ENCODE results near the gene SMIM44.

Gene SMIM44

GRCh38 chr19:3506384-3507340 lies 23.4 kb upstream of the SMIM44 start:
- in situ Hi-C loops (cut with MboI; ENCODE audit: low sequenced_read_pairs, unreplicated experiment): no loop called here
- no peak for TF ChIP-seq CTCF (IDR thresholded peaks at IDR 0.05; ENCODE audit: borderline replicate concordance, control extremely low read depth, extremely low read depth, insufficient read depth, missing control alignments)
- peak; percentile 72 for DNase-seq (ENCODE audit: low spot score)

- DNase-seq (ENCODE audit: low spot score): peak; percentile 100
- TF ChIP-seq CTCF (IDR thresholded peaks at IDR 0.05; ENCODE audit: borderline replicate concordance, control extremely low read depth, extremely low read depth, insufficient read depth, missing control alignments): no peak
- in situ Hi-C loops (cut with MboI; ENCODE audit: low sequenced_read_pairs, unreplicated experiment): no loop called here
Observed at GRCh38 chr19:3505598-3506383, 22.6 kb upstream of the SMIM44 start, which contains the start of gene FZR1. Gene FZR1, plus strand, starts transcription at chr19:3506311. Its CDS starts 16,679 bp downstream, at chr19:3522990.

DNA sequence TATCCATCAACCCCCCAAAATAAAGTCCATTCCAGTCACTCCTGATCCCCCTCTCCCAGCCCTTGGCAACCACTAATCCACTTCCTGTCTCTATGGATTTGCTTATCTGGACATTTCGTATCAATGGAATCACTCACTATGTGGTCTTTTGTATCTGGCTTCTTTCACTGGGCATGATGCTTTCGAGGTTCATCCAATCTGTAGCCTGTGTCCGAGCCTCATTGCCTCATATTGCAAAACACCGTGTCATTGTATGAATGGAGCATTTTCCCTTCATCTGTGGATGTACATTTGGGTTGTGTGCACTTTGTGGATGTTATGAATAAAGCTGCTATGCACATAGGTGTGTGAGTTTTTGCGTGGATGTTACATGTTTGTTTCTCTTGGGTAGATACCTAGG lies 21.5 kb upstream of the SMIM44 start:
- no peak for DNase-seq (ENCODE audit: low spot score)
- no peak for TF ChIP-seq CTCF (IDR thresholded peaks at IDR 0.05; ENCODE audit: borderline replicate concordance, control extremely low read depth, extremely low read depth, insufficient read depth, missing control alignments)
- in situ Hi-C loops (cut with MboI; ENCODE audit: low sequenced_read_pairs, unreplicated experiment): no loop called here

DNA sequence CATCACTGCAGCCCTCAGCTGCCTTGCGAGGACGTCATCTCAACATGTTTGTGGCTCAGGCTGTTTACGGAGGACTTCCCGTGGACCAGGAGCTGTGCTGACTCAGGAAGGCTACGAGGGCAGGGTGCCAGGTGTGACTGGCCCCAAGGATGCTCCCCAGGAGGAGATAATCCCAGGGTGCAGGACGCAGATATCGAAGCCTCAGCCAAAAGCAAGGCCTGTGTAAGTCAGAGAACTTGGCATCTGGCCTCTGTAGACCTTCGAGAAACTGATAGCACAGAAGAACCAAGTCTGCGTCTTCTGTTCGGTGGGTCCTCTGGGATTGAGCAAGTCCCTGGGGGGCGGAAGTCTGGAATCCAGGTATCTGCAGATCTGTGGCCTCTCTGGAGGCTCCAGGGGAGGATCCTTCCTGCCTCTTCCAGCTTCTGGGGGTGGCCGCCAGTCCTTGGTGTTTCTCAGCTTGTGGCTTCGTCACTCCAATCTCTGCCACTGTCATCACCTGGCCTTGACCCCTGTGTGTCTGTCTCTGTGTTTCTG lies 19.9 kb upstream of the SMIM44 start:
- no peak for TF ChIP-seq CTCF (IDR thresholded peaks at IDR 0.05; ENCODE audit: borderline replicate concordance, control extremely low read depth, extremely low read depth, insufficient read depth, missing control alignments)
- DNase-seq (ENCODE audit: low spot score): no peak
- in situ Hi-C loops (cut with MboI; ENCODE audit: low sequenced_read_pairs, unreplicated experiment): no loop called here

GRCh38 chr19:3501780-3502179 lies 18.5 kb upstream of the SMIM44 start:
- DNase-seq (ENCODE audit: low spot score): no peak
- in situ Hi-C loops (cut with MboI; ENCODE audit: low sequenced_read_pairs, unreplicated experiment): no loop called here
- no peak for TF ChIP-seq CTCF (IDR thresholded peaks at IDR 0.05; ENCODE audit: borderline replicate concordance, control extremely low read depth, extremely low read depth, insufficient read depth, missing control alignments)

- no peak for TF ChIP-seq CTCF (IDR thresholded peaks at IDR 0.05; ENCODE audit: borderline replicate concordance, control extremely low read depth, extremely low read depth, insufficient read depth, missing control alignments)
- DNase-seq (ENCODE audit: low spot score): peak; percentile 96
- in situ Hi-C loops (cut with MboI; ENCODE audit: low sequenced_read_pairs, unreplicated experiment): no loop called here
Observed at GRCh38 chr19:3500429-3501101, 17.3 kb upstream of the SMIM44 start, which contains the start of gene DOHH. Gene DOHH, minus strand, starts transcription at chr19:3500674. Its CDS starts 3,860 bp downstream, at chr19:3496814.

Data from GM13976 (cell line).